Suprapubic skin (tissue), 4 donors: Measurements from ENCODE around the gene HTRA2.

Experiments used
- EP300 ChIP-seq: sonication (generic); formaldehyde crosslinking; IDR thresholded peaks from one replicate; pipeline ENCODE4 v1.6.1; 2017; ENCODE audit warnings: antibody characterized with exemption
- POLR2AphosphoS5 ChIP-seq, 3 donors: sonication (generic); formaldehyde crosslinking; IDR thresholded peaks; one replicate each; pipeline ENCODE4 v1.6.1; 2017; ENCODE audit warnings: antibody characterized with exemption in 3 of 3

DNA sequence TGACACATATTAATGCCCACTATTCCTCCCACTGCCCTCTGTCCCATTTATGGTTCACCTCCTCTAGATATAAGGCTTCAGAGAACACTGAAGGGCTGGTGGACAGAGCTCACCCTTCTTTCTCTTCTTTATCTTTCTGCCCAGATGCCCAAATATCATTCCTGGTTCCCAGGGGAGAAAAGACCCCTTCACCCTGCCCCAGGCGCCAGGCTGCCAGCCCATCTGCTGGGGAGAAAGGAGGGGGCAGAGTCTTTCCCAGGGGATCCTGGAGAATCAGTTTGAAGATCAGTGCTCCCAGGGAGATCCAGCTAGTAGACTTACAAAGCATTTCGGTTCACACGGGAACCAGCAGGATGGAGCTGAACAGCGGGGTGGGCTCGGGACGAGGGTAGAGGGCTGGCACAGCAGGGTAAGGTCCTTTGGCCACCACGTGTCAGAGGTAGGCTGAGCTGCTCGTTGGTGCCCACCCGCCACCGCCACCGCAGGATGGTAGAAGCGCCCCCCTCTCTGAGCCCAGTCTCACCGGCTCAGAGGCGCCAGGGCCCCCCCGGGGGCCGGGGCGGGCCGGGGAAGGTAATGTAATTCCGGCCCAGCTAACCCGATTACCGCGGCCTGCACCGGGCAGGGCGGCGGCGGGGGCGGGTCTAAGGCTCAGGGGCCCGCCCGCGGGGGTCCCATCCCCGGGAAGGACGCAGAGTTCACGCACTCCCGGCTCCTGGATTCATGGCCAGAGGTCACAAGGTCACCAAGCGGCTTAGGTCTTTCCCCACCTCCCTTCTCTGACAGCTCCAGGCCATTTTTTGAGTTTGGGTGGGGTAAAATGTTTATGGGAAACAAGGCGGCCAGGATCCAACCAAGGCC, 16.8 kb upstream of the HTRA2 start:
- no peak for TF ChIP-seq EP300
- TF ChIP-seq POLR2AphosphoS5 (IDR thresholded peaks at IDR 0.05) = no peak
